ENCODE data around the gene CD40. TPM values are rescaled to one million over a fixed set of nuclear protein-coding genes. Genes with fewer than 3 reads are reported as not detected.

Gene CD40
- total and polyA plus RNA-seq, 2 donors (not counting 1 experiment from before 2014, with no cell fraction given): 1.5 to 2.3 TPM

GRCh38 chr20:46152824-46153586, 34.9 kb downstream of the CD40 start:
- Histone ChIP-seq H3K79me2 (ENCODE audit: control insufficient read depth, insufficient read depth, low read length) (no peaks in the 10 kb centered on the region), H2AFZ (ENCODE audit: low read length) (no peak overlapping the region), H3K4me2 (ENCODE audit: extremely low read depth, insufficient read depth, low read length) (no peak overlapping the region), H3K4me1 (ENCODE audit: control insufficient read depth, extremely low read depth, insufficient read depth, low read length) (no peaks in the 10 kb centered on the region), H3K9me3 (ENCODE audit: control insufficient read depth, insufficient read depth, low read depth, low read length) (no peaks in the 10 kb centered on the region), H3K27ac (ENCODE audit: insufficient read depth, low read length) (no peak overlapping the region), H4K20me1 (ENCODE audit: control insufficient read depth, extremely low read depth, insufficient read depth, low read length) (no peaks in the 10 kb centered on the region), H3K9ac (ENCODE audit: insufficient read depth, low read length) (no peak overlapping the region), H3K36me3 (ENCODE audit: control insufficient read depth, insufficient read depth, low read length) (no peaks in the 10 kb centered on the region), H3K4me3 (replicated peaks in 1 of 4; ENCODE audit: control extremely low read depth in 1 of 4, insufficient read depth in 1 of 4, low read depth in 3 of 4, low read length in 4 of 4) (no peak overlapping the region), H3K27me3 (ENCODE audit: control insufficient read depth, insufficient read depth, low read length) (peaks cover 6% of the 10 kb centered on the region)
- no peak for DNase-seq (ENCODE audit: low read depth in 2 of 2)
- no peak for TF ChIP-seq CTCF (conservative IDR thresholded peaks at IDR 0.05 in 1 of 2, IDR thresholded peaks at IDR 0.05 in 1 of 2; ENCODE audit: low read depth in 1 of 2, low read length in 2 of 2)

DNA sequence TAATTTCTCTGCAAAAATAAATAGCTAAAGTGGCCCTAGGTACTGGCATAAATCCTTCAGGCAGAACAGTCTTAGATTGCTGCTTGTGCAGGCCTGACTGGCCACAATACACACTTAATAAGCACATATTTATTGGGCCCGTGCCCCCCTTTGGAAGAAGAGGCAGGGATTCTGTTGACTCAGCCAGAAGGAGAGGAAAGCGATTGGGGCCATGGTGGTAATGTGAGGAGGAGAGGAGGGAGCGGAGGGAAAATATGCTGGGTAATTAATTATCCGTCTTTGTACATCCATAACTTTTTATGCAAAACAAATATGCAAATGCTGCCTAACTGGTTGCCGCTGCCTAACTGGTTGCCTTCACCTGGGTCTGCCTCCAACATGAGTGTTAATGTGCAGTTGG, 36.2 kb downstream of the CD40 start:
- H3K79me2 ChIP-seq (ENCODE audit: control insufficient read depth, insufficient read depth, low read length): no peaks in the 10 kb centered on the region
- no peak for DNase-seq (ENCODE audit: low read depth in 2 of 2)
- no peaks in the 10 kb centered on the region for H3K36me3 ChIP-seq (ENCODE audit: control insufficient read depth, insufficient read depth, low read length)
- H3K4me3 ChIP-seq (replicated peaks in 1 of 4; ENCODE audit: control extremely low read depth in 1 of 4, insufficient read depth in 1 of 4, low read depth in 3 of 4, low read length in 4 of 4): no peak overlapping the region
- H3K27ac ChIP-seq (ENCODE audit: insufficient read depth, low read length): no peak overlapping the region
- no peak overlapping the region for H3K4me2 ChIP-seq (ENCODE audit: extremely low read depth, insufficient read depth, low read length)
- peaks cover 6% of the 10 kb centered on the region for H3K27me3 ChIP-seq (ENCODE audit: control insufficient read depth, insufficient read depth, low read length)
- H3K4me1 ChIP-seq (ENCODE audit: control insufficient read depth, extremely low read depth, insufficient read depth, low read length): no peaks in the 10 kb centered on the region
- no peak overlapping the region for H2AFZ ChIP-seq (ENCODE audit: low read length)
- no peaks in the 10 kb centered on the region for H4K20me1 ChIP-seq (ENCODE audit: control insufficient read depth, extremely low read depth, insufficient read depth, low read length)
- TF ChIP-seq EZH2 (IDR thresholded peaks at IDR 0.05; ENCODE audit: low read length, missing control alignments) (no peak), CTCF (conservative IDR thresholded peaks at IDR 0.05 in 1 of 2, IDR thresholded peaks at IDR 0.05 in 1 of 2; ENCODE audit: low read depth in 1 of 2, low read length in 2 of 2) (no peak)
- H3K9me3 ChIP-seq (ENCODE audit: control insufficient read depth, insufficient read depth, low read depth, low read length): no peaks in the 10 kb centered on the region
- H3K9ac ChIP-seq (ENCODE audit: insufficient read depth, low read length): no peak overlapping the region

DNA sequence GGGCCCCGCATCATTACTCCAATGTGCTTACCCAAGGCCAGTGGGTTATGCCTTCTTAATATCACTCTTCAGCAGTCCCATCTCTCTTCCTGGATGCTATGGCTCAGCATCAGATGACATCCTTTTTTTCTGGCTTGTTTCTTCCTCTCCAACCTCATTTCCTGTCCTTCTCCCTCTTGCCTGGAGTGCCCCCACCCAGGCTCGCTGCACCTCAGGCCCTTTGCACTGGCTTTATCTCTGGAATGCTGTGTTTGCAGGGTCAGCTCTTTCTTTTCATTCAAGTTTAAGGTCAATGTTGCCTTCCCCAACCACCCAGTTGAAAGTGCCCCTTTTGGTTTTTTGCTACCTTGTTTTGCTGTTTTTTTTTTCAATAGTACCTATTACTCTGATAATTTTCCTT, 36.7 kb downstream of the CD40 start:
- TF ChIP-seq CTCF (conservative IDR thresholded peaks at IDR 0.05 in 1 of 2, IDR thresholded peaks at IDR 0.05 in 1 of 2; ENCODE audit: low read depth in 1 of 2, low read length in 2 of 2) (no peak), EZH2 (IDR thresholded peaks at IDR 0.05; ENCODE audit: low read length, missing control alignments) (no peak)
- no peak overlapping the region for H3K9ac ChIP-seq (ENCODE audit: insufficient read depth, low read length)
- DNase-seq (ENCODE audit: low read depth in 2 of 2): no peak
- H3K27ac ChIP-seq (ENCODE audit: insufficient read depth, low read length): no peak overlapping the region
- H3K79me2 ChIP-seq (ENCODE audit: control insufficient read depth, insufficient read depth, low read length): no peaks in the 10 kb centered on the region
- no peak overlapping the region for H3K4me2 ChIP-seq (ENCODE audit: extremely low read depth, insufficient read depth, low read length)
- no peak overlapping the region for H3K4me3 ChIP-seq (replicated peaks in 1 of 4; ENCODE audit: control extremely low read depth in 1 of 4, insufficient read depth in 1 of 4, low read depth in 3 of 4, low read length in 4 of 4)
- H4K20me1 ChIP-seq (ENCODE audit: control insufficient read depth, extremely low read depth, insufficient read depth, low read length): no peaks in the 10 kb centered on the region
- no peaks in the 10 kb centered on the region for H3K36me3 ChIP-seq (ENCODE audit: control insufficient read depth, insufficient read depth, low read length)
- no peaks in the 10 kb centered on the region for H3K9me3 ChIP-seq (ENCODE audit: control insufficient read depth, insufficient read depth, low read depth, low read length)
- H3K4me1 ChIP-seq (ENCODE audit: control insufficient read depth, extremely low read depth, insufficient read depth, low read length): no peaks in the 10 kb centered on the region
- H3K27me3 ChIP-seq (ENCODE audit: control insufficient read depth, insufficient read depth, low read length): peaks cover 6% of the 10 kb centered on the region
- no peak overlapping the region for H2AFZ ChIP-seq (ENCODE audit: low read length)
